ENCODE data around the gene UBE2E2.

DNA sequence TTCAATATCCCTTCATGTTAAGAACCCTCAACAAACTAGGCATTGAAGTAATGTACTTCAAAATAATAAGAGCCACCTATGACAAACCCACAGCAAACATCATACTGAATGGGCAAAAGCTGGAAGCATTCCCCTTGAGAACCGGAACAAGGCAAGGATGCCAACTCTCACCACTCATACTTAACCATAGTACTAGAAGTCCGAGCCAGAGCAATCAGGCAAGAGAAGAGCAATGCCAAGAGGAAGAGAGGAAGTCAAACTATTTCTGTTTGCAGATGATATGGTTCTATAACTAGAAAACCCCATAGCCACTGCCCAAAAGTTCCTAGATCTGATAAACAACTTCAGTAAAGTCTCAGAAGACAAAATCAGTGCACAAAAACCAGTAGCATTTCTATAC lies 161.9 kb downstream of the UBE2E2 start:
- TF ChIP-seq SYNCRIP (IDR thresholded peaks at IDR 0.05; ENCODE audit: insufficient read depth, low read depth, low read length) (no peak), HDAC1 (CRISPR knock-in tag; IDR thresholded peaks at IDR 0.05) (no peak)

Data from HepG2 (cell line).